HuH-7 (cell line): ENCODE data around the gene NPL.

Experiments
- DNase-seq: peaks from one replicate; pipeline ENCODE4 v3.0.0; 2011; ENCODE audit warnings: low spot score

Gene NPL

GRCh38 chr1:182789138-182790076 lies at the start of gene NPL:
NPL (plus strand) TSS chr1:182789773; CDS start chr1:182794372, 4,599 bp downstream.
- DNase-seq: peak; percentile 50

GRCh38 chr1:182740120-182740519 lies 49.5 kb upstream of the NPL start:
- no peak for DNase-seq

GRCh38 chr1:182742780-182743179 lies 46.8 kb upstream of the NPL start:
- DNase-seq: no peak

GRCh38 chr1:182752077-182752988 lies 37.2 kb upstream of the NPL start:
- DNase-seq: no peak

- no peak for DNase-seq
These were observed 35.5 kb upstream of the NPL start for GRCh38 chr1:182754087-182754486.

GRCh38 chr1:182754543-182755314 lies 34.8 kb upstream of the NPL start:
- no peak for DNase-seq

- no peak for DNase-seq
These were observed 33.9 kb upstream of the NPL start for GRCh38 chr1:182755632-182756031.

- no peak for DNase-seq
These were observed 33.1 kb upstream of the NPL start for GRCh38 chr1:182756423-182756822.

GRCh38 chr1:182761396-182762395 lies 27.9 kb upstream of the NPL start:
- no peak for DNase-seq

GRCh38 chr1:182762536-182762935 lies 27.0 kb upstream of the NPL start:
- no peak for DNase-seq

GRCh38 chr1:182764029-182764727 lies 25.4 kb upstream of the NPL start:
- DNase-seq: no peak

- DNase-seq: no peak
These were observed 24.2 kb upstream of the NPL start for GRCh38 chr1:182765391-182765790.

GRCh38 chr1:182766050-182766449 lies 23.5 kb upstream of the NPL start:
- no peak for DNase-seq

GRCh38 chr1:182766881-182767645 lies 22.5 kb upstream of the NPL start:
- no peak for DNase-seq

GRCh38 chr1:182768963-182769362 lies 20.6 kb upstream of the NPL start:
- no peak for DNase-seq

GRCh38 chr1:182770232-182770631 lies 19.3 kb upstream of the NPL start:
- no peak for DNase-seq

GRCh38 chr1:182771187-182771984 lies 18.2 kb upstream of the NPL start:
- DNase-seq: no peak

GRCh38 chr1:182777386-182777785 lies 12.2 kb upstream of the NPL start:
- no peak for DNase-seq
